Midbrain (tissue), 1 donor: Measurements from ENCODE around the gene RYK.

Experiments used
- DNase-seq: peaks from one replicate; lab custom pipeline; 2025; lab: John Stamatoyannopoulos, UW

Gene RYK

DNA sequence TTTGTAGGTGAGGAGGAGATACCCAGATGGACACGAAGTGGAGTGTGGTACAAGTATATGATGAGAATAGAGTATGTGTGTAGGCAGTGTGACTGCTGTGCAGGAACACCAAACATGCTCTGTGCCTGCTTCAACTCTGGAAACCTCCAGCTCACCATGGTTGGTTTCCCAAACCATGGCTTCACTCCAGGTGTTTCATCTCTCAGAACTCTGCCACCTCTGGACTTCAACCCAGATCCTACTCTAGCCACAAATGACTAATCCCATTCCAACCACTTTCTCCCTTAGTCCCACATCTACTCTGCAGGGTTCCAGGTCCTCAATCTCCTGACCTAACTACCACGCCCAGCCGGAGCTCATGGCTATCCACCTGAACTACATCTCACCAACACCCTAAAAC, 102.1 kb downstream of the RYK start:
- DNase-seq, result no peak

DNA sequence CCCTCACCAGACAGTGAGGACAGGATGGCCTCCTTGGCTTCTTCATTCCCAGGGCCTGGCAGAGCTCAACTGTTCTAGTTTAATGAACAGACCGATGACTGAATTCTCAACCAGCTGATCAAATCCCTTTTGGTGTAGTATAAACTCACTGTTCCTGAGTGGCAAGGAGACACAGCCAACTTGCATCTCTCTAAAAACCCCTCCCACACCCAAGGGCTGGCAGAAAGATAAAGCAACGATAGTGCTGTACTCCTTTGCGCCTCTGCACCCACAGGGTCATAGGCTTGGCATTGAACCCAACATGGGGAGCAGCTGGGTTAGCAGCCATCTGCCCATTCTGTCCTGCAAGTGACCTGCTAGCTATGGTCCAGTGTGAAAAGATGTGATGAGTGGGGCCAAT, 103.2 kb downstream of the RYK start:
- no peak for DNase-seq

DNA sequence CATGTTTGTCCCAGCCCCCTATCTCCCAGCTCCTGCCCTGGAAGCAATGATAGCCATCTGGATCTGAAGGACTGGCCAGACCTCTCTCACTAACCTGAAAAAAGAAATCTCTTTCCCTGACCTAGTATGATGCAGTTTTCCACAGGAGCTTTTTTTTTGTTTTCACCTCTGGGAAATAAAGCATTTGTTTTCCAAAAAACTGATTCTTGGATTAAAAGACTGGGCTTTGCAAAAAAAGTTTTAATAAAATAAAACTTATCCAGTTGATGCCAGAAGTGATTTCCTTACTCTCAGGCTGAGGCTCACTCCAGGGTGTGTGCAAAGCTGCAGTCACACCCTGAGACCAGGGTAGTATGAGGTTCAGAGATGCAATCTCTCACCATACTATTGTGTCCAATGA, 104.0 kb downstream of the RYK start:
- DNase-seq, result no peak

DNA sequence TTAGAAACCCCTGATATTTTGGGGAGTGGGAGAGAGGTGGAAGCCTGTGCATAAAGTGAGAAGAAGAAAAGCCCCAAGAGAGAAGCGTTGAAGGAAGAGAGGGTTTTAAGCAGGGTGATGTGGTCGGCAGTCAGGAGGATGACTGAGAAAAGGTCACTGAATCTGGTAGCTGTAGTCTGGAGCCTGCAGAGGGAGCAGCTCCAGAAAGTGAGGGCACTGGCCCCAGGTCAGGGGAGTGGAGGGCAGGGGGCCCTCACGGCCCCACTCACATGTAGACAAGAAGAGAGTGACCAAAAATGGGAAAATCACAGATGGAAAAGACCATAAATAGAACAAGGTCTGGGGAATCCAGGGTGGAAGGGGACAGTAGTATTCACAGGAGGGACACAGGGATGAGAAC, 105.5 kb downstream of the RYK start:
- no peak for DNase-seq

DNA sequence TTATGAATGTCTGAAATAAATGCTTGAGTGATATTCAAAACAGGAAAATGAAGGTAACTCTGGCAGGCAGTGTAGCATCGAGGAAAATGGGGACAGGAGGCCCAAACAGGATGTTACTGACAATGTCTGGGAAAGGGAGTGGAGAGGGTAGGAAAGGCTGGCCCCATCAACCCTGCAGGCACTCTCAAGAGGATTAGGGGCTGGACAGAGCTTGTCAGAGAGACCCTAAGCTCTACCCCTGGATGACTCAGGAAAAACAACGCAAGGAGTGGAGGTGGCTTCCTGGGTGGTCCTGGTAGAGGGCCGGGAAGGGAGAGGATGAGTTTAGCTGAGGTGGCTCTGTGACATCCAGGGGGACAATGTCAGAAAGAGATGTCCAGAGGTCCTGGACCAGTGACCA, 106.0 kb downstream of the RYK start:
- no peak for DNase-seq

DNA sequence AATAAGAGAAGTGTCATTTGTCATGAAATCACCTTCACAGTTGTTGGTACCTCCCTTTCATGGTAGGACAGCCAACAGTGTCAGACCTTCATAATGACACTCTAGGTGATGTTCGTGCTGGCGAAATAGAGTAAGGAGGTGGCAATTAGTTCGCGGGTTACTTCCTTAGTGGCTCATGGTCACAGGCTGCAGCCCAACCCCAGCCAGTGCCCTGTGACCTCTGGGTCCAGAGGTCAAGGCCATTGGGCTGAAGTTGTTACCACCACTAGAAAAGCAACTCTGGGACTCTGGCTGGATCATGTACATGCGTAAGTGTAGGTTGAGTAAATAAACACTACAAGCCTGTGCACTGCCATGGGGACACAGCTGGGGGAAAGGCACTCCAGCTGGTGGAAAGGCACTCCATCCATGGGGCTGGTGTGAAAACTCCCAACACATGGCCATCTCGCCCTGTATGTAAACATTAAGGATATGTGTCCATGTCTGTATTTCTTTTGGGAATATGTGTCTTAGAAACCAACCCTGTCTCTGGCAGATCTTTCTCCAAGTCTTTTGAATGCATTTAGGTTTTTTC, 106.7 kb downstream of the RYK start:
- no peak for DNase-seq

DNA sequence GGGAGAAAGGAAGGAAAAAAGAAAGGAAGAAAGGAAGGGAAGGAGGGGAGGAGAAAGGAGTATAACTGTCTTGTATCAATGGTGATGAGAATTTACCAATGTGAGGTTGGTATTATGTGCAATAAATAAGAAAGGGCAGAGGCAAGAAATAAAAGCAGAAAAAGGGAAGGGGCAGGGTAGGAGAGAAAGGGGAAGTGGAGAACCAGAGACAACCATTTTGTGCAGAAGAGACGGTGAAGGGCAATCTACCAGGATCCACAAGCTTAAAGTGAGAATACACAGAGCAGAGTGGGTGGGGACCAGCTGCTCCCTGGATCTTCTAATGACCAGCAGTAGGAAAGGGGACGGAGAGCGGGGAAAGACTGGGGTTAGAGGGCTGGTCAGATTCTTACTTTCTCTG, 114.1 kb downstream of the RYK start:
- DNase-seq, result no peak

DNA sequence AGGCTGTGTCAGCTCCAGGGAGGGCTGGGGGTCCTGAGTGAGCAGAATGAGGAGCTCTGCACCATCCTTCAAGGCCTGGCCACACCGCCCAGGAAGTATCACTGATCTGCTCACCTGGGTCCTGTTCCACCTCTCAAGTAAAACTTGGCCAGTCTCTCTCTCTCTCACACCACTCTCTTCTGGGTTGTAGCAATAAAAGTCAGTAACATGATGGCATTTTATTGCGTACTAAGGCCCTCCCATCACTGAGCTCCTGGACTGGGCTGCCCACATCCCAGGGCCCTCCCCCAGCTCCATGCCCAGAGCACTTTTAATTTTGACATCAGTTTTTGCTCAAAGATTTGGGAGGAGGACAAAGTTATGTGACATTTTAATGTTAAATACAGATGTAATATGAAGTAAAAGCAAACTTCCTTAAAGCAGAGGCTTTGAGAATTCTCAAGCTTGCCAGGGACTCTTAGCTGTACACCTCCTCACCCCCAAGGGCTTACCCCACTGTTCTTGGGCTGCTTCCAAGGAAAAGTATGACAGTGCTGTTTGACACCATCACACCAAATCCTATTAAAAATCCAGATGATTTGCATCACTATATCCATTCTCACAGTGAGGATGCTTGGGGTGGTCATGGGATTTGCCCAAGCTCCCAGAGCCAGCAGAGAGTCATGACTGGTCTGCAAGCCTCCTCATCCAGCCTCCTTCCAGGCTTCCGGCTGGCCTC, 115.8 kb downstream of the RYK start:
- DNase-seq, result no peak

DNA sequence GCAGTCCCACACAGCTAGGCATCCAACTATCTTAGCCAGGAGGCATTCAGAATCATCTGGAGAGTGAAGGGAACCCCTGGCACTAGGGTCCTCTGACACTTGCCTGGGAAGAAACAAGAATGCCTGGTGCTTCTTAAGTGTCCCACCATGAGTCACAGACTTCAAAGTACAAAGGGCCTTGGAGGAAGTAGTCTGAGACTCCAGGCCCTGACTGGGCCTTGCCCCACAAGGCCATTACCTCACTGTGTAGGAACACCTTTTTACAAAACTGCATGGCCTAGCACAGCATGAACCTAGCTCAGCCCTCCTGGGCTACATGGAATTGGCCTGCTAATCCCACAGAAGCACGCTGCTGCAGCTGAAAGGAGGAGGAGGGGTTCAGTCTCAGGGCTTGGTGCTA, 116.4 kb downstream of the RYK start:
- DNase-seq, result no peak

DNA sequence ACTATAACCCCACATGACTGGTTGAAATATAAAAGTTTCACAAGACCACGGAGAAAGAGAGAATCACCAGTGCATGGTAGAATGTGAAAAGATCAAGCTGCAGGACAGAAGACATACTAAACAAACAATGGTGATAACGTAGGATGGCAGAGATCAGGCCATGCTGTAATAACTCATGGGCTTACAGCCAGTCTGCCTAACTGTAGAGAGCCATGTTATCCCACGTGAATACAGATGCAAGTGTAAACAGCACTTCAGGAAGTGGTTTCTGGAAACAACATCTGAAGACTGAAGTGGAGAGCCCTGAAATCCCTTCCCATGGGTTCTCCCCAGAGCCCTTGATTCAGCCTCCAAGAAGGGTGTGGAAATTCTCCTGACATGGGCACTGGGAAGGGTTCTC, 117.7 kb downstream of the RYK start:
- DNase-seq, result no peak

DNA sequence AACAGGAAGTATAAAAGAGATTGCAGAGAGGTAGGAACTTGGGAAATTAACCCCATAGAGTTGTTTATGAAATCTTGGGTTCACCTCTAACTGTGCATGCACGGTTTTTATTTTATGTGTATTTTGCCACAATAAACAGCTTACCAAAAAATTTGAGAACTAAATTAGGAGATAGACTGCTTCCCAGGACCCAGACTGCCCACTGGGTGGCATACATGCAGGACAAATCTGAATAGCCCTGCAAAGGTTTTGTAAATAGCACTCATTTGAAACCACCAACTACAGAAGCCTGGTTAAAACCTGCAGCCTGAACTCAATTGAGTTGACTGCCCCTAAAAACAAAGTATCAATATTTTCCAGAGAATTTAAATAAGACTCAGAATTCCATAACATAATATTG, 124.5 kb downstream of the RYK start:
- no peak for DNase-seq

DNA sequence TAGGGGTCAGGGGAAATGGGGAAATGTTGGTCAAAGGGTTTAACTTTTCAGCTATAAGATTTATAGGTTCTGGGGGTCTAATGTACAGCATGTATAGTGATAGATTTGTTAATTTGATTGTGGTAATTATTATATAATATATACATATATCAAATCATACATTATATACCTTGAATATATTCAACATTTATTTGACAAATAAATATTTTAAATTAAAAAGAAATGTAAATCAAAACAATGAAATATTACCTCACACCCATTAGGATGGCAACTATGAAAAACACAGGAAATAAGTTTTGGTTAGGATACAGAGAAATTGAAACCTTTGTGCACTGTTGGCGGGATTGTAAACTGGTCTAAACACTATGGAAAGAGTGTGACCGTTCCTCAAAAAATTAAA, 135.9 kb downstream of the RYK start:
- DNase-seq, result no peak

DNA sequence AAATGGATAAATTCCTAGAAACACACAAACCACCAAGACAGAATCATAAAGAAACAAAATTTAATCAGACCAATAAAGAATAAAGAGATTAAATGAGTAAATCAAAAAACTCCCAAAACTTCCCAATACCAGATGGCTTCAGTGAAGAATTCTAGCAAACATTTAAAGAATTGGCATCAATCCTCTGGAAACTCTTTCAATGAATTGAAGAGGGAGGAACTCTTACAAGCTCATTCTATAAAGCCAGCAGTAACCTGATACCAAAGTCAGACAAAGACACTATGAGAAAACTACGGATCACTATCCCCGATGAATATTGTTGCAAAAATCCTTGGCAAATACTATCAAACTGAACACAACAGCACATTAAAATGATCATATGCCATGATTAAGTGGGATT, 139.0 kb downstream of the RYK start:
- no peak for DNase-seq

DNA sequence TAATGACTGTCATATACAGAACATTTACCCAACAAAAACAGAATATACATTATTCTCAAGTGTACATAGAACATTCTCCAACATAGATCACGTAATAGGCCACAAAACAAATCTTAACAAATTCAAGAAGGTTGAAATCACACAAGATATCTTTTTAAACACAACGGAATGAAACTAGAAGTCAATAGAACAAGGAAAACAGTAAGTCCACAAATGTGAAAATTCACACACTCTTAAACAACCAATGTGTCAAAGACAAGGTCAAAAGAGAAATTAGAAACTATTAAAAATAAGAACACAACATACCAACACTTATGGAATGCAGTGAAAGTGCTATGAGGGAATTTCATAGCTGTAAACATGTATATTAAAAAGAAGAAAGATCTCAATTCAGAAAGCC, 139.7 kb downstream of the RYK start:
- no peak for DNase-seq
